Stimulated activated naive B cell treated with anti-CD40 and anti-IgM and Interleukin-4, amounts not matched to agents 10 μg/mL and 1 μg/mL and 100 μg/mL, for 72 hours (primary cell): ENCODE measurements around the gene ANKS1B.

Experiments
- ATAC-seq, 2 donors: fragments of 150-1000 bp; cut with Tn5 transposase; replicated peaks; 2 replicates each; pipeline ENCODE4 v1.10.0; 2021; ENCODE audit warnings: moderate library complexity in 1 of 2
- DNase-seq: peaks from one replicate; pipeline ENCODE4 v3.0.0; 2021
- H3K27ac Mint-ChIP-seq: one replicate; pipeline ENCODE4 v1.8.0; 2022; ENCODE audit warnings: mild to moderate bottlenecking, mixed read lengths
- H3K27me3 Mint-ChIP-seq, 2 donors: one replicate each; pipeline ENCODE4 v1.8.0; 2022; ENCODE audit warnings: mixed read lengths in 2 of 2
- H3K36me3 Mint-ChIP-seq, 2 donors: one replicate each; pipeline ENCODE4 v1.8.0; 2022; ENCODE audit warnings: mixed read lengths in 2 of 2, mild to moderate bottlenecking in 1 of 2
- H3K4me1 Mint-ChIP-seq, 2 donors: one replicate each; pipeline ENCODE4 v1.8.0; 2022; ENCODE audit warnings: mixed read lengths in 2 of 2, mild to moderate bottlenecking in 1 of 2
- H3K4me3 Mint-ChIP-seq, 2 donors: one replicate each; pipeline ENCODE4 v1.8.0; 2022; ENCODE audit warnings: mild to moderate bottlenecking in 2 of 2, mixed read lengths in 2 of 2, moderate library complexity in 1 of 2
- H3K9me3 Mint-ChIP-seq, 2 donors: one replicate each; pipeline ENCODE4 v1.8.0; 2022; ENCODE audit warnings: mixed read lengths in 2 of 2, mild to moderate bottlenecking in 1 of 2

The ANKS1B gene

GRCh38 chr12:99131751-99132199 lies 853.0 kb downstream of the ANKS1B start:
- ATAC-seq (no peak), DNase-seq (no peak)
- Mint-ChIP-seq H3K9me3 (peaks cover 0 to 2% of the 10 kb centered on the region in 2 donors), H3K36me3 (no peaks in the 10 kb centered on the region), H3K27me3 (no peaks in the 10 kb centered on the region), H3K27ac (no peak overlapping the region), H3K4me1 (no peaks in the 10 kb centered on the region), H3K4me3 (no peak overlapping the region)

- no peaks in the 10 kb centered on the region for H3K4me1 Mint-ChIP-seq
- H3K36me3 Mint-ChIP-seq, result no peaks in the 10 kb centered on the region
- no peak for DNase-seq
- no peak overlapping the region for H3K4me3 Mint-ChIP-seq
- H3K27me3 Mint-ChIP-seq, result no peaks in the 10 kb centered on the region
- peaks cover 0 to 2% of the 10 kb centered on the region in 2 donors for H3K9me3 Mint-ChIP-seq
- peak in 1 of 2 donors; percentile 5 for ATAC-seq
- no peak overlapping the region for H3K27ac Mint-ChIP-seq
Observed at GRCh38 chr12:99130808-99131553, 853.8 kb downstream of the ANKS1B start.

- no peak for ATAC-seq
- DNase-seq, result no peak
- no peaks in the 10 kb centered on the region for H3K36me3 Mint-ChIP-seq
- no peaks in the 10 kb centered on the region for H3K27me3 Mint-ChIP-seq
- H3K4me3 Mint-ChIP-seq, result no peak overlapping the region
- peaks cover 0 to 2% of the 10 kb centered on the region in 2 donors for H3K9me3 Mint-ChIP-seq
- no peaks in the 10 kb centered on the region for H3K4me1 Mint-ChIP-seq
- no peak overlapping the region for H3K27ac Mint-ChIP-seq
Observed at GRCh38 chr12:99128246-99128802, 856.4 kb downstream of the ANKS1B start.

GRCh38 chr12:99122959-99123358 lies 861.8 kb downstream of the ANKS1B start:
- Mint-ChIP-seq H3K9me3 (peaks cover 0 to 1% of the 10 kb centered on the region in 2 donors), H3K4me1 (no peaks in the 10 kb centered on the region)

GRCh38 chr12:99122496-99122895 lies 862.2 kb downstream of the ANKS1B start:
- H3K36me3 Mint-ChIP-seq, result no peaks in the 10 kb centered on the region
- peaks cover 0 to 1% of the 10 kb centered on the region in 2 donors for H3K9me3 Mint-ChIP-seq
- H3K4me1 Mint-ChIP-seq, result no peaks in the 10 kb centered on the region
- peaks cover 0 to 9% of the 10 kb centered on the region in 2 donors for H3K27me3 Mint-ChIP-seq
- DNase-seq, result no peak
- ATAC-seq, result no peak
- no peak overlapping the region for H3K4me3 Mint-ChIP-seq
- no peak overlapping the region for H3K27ac Mint-ChIP-seq

More at GRCh38 chr12:99122959-99123358, 861.8 kb downstream of the ANKS1B start:
- Mint-ChIP-seq H3K4me3 (no peak overlapping the region), H3K36me3 (no peaks in the 10 kb centered on the region), H3K27me3 (peaks cover 0 to 9% of the 10 kb centered on the region in 2 donors), H3K27ac (no peak overlapping the region)
- DNase-seq (no peak), ATAC-seq (no peak)

GRCh38 chr12:99121546-99121945 lies 863.2 kb downstream of the ANKS1B start:
- Mint-ChIP-seq H3K4me3 (no peak overlapping the region), H3K4me1 (no peaks in the 10 kb centered on the region), H3K9me3 (peaks cover 0 to 1% of the 10 kb centered on the region in 2 donors), H3K36me3 (no peaks in the 10 kb centered on the region), H3K27ac (no peak overlapping the region), H3K27me3 (peaks cover 0 to 9% of the 10 kb centered on the region in 2 donors)
- no peak for ATAC-seq
- no peak for DNase-seq

GRCh38 chr12:99119943-99120342 lies 864.8 kb downstream of the ANKS1B start:
- Mint-ChIP-seq H3K27me3 (peaks cover 0 to 9% of the 10 kb centered on the region in 2 donors), H3K36me3 (no peaks in the 10 kb centered on the region), H3K27ac (no peak overlapping the region), H3K9me3 (peaks cover 0 to 1% of the 10 kb centered on the region in 2 donors), H3K4me3 (no peak overlapping the region), H3K4me1 (no peaks in the 10 kb centered on the region)
- DNase-seq, result no peak
- ATAC-seq, result no peak

GRCh38 chr12:99119449-99119848 lies 865.3 kb downstream of the ANKS1B start:
- Mint-ChIP-seq H3K4me3 (no peak overlapping the region), H3K27me3 (peaks cover 0 to 9% of the 10 kb centered on the region in 2 donors), H3K9me3 (peaks cover 0 to 1% of the 10 kb centered on the region in 2 donors), H3K36me3 (no peaks in the 10 kb centered on the region), H3K4me1 (no peaks in the 10 kb centered on the region), H3K27ac (no peak overlapping the region)
- no peak for DNase-seq
- no peak for ATAC-seq

GRCh38 chr12:99111600-99111999 lies 873.1 kb downstream of the ANKS1B start:
- Mint-ChIP-seq H3K36me3 (no peaks in the 10 kb centered on the region), H3K27me3 (no peaks in the 10 kb centered on the region), H3K4me1 (no peaks in the 10 kb centered on the region), H3K4me3 (no peak overlapping the region), H3K9me3 (no peaks in the 10 kb centered on the region), H3K27ac (no peak overlapping the region)
- ATAC-seq, result no peak
- DNase-seq, result no peak

- Mint-ChIP-seq H3K27me3 (no peaks in the 10 kb centered on the region), H3K4me3 (no peak overlapping the region), H3K9me3 (no peaks in the 10 kb centered on the region), H3K27ac (no peak overlapping the region), H3K4me1 (no peaks in the 10 kb centered on the region), H3K36me3 (no peaks in the 10 kb centered on the region)
- no peak for DNase-seq
- no peak for ATAC-seq
Observed at GRCh38 chr12:99110868-99111267, 873.9 kb downstream of the ANKS1B start.

- Mint-ChIP-seq H3K27me3 (no peaks in the 10 kb centered on the region), H3K4me1 (no peaks in the 10 kb centered on the region), H3K9me3 (no peaks in the 10 kb centered on the region), H3K4me3 (no peak overlapping the region), H3K36me3 (no peaks in the 10 kb centered on the region), H3K27ac (no peak overlapping the region)
- ATAC-seq, result no peak
- no peak for DNase-seq
Observed at GRCh38 chr12:99110212-99110611, 874.5 kb downstream of the ANKS1B start.

GRCh38 chr12:99108924-99109323 lies 875.8 kb downstream of the ANKS1B start:
- DNase-seq, result no peak
- Mint-ChIP-seq H3K36me3 (no peaks in the 10 kb centered on the region), H3K4me1 (no peaks in the 10 kb centered on the region), H3K9me3 (no peaks in the 10 kb centered on the region), H3K27me3 (no peaks in the 10 kb centered on the region), H3K27ac (no peak overlapping the region), H3K4me3 (no peak overlapping the region)
- no peak for ATAC-seq

GRCh38 chr12:99099786-99100185 lies 885.0 kb downstream of the ANKS1B start:
- Mint-ChIP-seq H3K27ac (no peak overlapping the region), H3K9me3 (no peaks in the 10 kb centered on the region), H3K36me3 (no peaks in the 10 kb centered on the region), H3K4me3 (no peak overlapping the region), H3K27me3 (peaks cover 5 to 13% of the 10 kb centered on the region in 2 donors), H3K4me1 (no peaks in the 10 kb centered on the region)
- no peak for DNase-seq
- ATAC-seq, result no peak

- ATAC-seq (no peak), DNase-seq (no peak)
- no peak overlapping the region for H3K27ac Mint-ChIP-seq
- H3K9me3 Mint-ChIP-seq, result no peaks in the 10 kb centered on the region
- H3K27me3 Mint-ChIP-seq, result peaks cover 5 to 19% of the 10 kb centered on the region in 2 donors
- no peaks in the 10 kb centered on the region for H3K36me3 Mint-ChIP-seq
- H3K4me1 Mint-ChIP-seq, result no peaks in the 10 kb centered on the region
- H3K4me3 Mint-ChIP-seq, result no peak overlapping the region
Observed at GRCh38 chr12:99097171-99097570, 887.6 kb downstream of the ANKS1B start.

GRCh38 chr12:99093166-99093565 lies 891.6 kb downstream of the ANKS1B start:
- no peak overlapping the region for H3K4me3 Mint-ChIP-seq

More at GRCh38 chr12:99093166-99093565, 891.6 kb downstream of the ANKS1B start:
- peaks cover 4 to 6% of the 10 kb centered on the region in 2 donors for H3K27me3 Mint-ChIP-seq
- H3K27ac Mint-ChIP-seq, result no peak overlapping the region
- H3K9me3 Mint-ChIP-seq, result peaks cover 0 to 2% of the 10 kb centered on the region in 2 donors
- no peak for ATAC-seq
- DNase-seq, result no peak
- H3K36me3 Mint-ChIP-seq, result no peaks in the 10 kb centered on the region
- no peaks in the 10 kb centered on the region for H3K4me1 Mint-ChIP-seq
